ENCODE results near the gene CAMK1D. TPM values are rescaled to one million over a fixed set of nuclear protein-coding genes. Genes with fewer than 3 reads are reported as not detected.
A peak's percentile ranks its signal among the peaks of the same experiment; 100 is the strongest.

CAMK1D gene
- total RNA-seq, 1 donor from 2014 or later = 36.3 TPM

DNA sequence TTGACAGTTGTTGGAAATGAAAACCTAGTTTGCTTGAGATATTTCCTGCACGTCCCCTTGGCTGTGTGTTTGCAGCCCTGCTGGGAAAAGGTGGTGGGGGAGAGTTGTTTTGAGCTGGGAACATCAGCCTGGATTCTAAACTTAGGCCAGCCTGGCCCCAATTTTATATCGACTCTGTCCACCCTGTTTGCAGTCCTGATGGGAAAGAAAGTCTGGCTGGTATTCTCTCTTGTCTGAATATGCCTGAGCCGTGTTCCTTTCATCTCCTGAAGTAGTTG is 473.5 kb downstream of the CAMK1D start:
- no peaks in the 10 kb centered on the region for H3K27me3 Mint-ChIP-seq (ENCODE audit: low read depth)
- H3K9me3 Mint-ChIP-seq (ENCODE audit: low read depth) = no peaks in the 10 kb centered on the region
- peaks cover 17% of the 10 kb centered on the region for H3K36me3 Mint-ChIP-seq (ENCODE audit: low read depth)
- peaks cover 73% of the 10 kb centered on the region for H3K4me1 Mint-ChIP-seq (ENCODE audit: low read depth)
- no peak overlapping the region for H3K4me3 Mint-ChIP-seq (ENCODE audit: unreplicated experiment)
- no peak for DNase-seq (ENCODE audit: low spot score)
- peak overlapping the region; percentile 82 for H3K27ac Mint-ChIP-seq (ENCODE audit: unreplicated experiment)
- TF ChIP-seq, protein P1, sequence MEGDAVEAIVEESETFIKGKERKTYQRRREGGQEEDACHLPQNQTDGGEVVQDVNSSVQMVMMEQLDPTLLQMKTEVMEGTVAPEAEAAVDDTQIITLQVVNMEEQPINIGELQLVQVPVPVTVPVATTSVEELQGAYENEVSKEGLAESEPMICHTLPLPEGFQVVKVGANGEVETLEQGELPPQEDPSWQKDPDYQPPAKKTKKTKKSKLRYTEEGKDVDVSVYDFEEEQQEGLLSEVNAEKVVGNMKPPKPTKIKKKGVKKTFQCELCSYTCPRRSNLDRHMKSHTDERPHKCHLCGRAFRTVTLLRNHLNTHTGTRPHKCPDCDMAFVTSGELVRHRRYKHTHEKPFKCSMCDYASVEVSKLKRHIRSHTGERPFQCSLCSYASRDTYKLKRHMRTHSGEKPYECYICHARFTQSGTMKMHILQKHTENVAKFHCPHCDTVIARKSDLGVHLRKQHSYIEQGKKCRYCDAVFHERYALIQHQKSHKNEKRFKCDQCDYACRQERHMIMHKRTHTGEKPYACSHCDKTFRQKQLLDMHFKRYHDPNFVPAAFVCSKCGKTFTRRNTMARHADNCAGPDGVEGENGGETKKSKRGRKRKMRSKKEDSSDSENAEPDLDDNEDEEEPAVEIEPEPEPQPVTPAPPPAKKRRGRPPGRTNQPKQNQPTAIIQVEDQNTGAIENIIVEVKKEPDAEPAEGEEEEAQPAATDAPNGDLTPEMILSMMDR (IDR thresholded peaks at IDR 0.05) = no peak

DNA sequence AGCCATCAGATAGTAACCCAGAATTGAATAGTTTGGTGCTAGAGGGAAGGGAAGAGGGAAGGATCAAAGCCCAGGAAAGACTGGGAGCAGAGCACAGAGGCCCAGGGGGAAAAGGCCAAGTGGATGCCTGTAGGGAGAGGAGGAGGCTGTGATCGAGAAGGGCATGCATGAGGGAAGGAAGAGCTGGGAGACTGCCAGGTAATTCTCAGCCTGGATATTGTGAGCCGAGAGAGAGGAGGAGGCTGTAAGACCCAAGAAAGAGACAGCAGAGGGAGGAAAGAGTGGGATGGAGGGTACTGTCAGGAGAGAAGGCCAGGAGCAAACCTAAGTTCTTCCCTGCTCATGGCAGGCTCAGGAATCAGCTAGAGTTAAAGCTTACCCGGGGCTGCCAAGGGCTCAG is 474.0 kb downstream of the CAMK1D start:
- Mint-ChIP-seq H3K4me1 (ENCODE audit: low read depth) (peaks cover 73% of the 10 kb centered on the region), H3K4me3 (ENCODE audit: unreplicated experiment) (peak overlapping the region; percentile 19), H3K36me3 (ENCODE audit: low read depth) (peaks cover 19% of the 10 kb centered on the region), H3K27me3 (ENCODE audit: low read depth) (no peaks in the 10 kb centered on the region), H3K27ac (ENCODE audit: unreplicated experiment) (peak overlapping the region; percentile 82), H3K9me3 (ENCODE audit: low read depth) (no peaks in the 10 kb centered on the region)
- TF ChIP-seq, protein P1 (IDR thresholded peaks at IDR 0.05) = no peak
- DNase-seq (ENCODE audit: low spot score) = no peak

DNA sequence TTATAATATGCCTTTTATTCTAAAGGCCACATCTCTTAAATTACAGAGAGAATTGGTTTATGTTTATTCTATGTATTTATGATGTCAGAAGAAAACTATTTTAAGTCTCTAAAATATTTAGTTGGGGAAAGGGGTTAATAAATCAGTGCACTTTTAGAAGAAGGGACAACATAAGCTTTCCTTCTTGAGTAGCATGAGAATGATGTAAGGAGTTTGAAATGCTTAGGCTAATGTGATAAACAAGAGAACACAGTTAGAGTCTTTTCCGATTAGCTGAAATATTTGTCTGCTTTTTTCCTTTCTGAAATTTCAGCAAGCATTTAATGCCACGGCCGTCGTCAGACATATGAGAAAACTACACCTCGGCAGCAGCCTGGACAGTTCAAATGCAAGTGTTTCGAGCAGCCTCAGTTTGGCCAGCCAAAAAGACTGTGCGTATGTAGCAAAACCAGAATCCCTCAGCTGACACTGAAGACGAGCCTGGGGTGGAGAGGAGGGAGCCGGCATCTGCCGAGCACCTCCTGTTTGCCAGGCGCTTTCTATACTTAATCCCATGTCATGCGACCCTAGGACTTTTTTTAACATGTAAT is 476.0 kb downstream of the CAMK1D start:
- TF ChIP-seq, protein P1 (IDR thresholded peaks at IDR 0.05) = no peak
- no peaks in the 10 kb centered on the region for H3K27me3 Mint-ChIP-seq (ENCODE audit: low read depth)
- peaks cover 19% of the 10 kb centered on the region for H3K36me3 Mint-ChIP-seq (ENCODE audit: low read depth)
- H3K27ac Mint-ChIP-seq (ENCODE audit: unreplicated experiment) = peak overlapping the region; percentile 91
- no peak for DNase-seq (ENCODE audit: low spot score)
- H3K4me3 Mint-ChIP-seq (ENCODE audit: unreplicated experiment) = no peak overlapping the region
- H3K4me1 Mint-ChIP-seq (ENCODE audit: low read depth) = peaks cover 66% of the 10 kb centered on the region
- no peaks in the 10 kb centered on the region for H3K9me3 Mint-ChIP-seq (ENCODE audit: low read depth)

DNA sequence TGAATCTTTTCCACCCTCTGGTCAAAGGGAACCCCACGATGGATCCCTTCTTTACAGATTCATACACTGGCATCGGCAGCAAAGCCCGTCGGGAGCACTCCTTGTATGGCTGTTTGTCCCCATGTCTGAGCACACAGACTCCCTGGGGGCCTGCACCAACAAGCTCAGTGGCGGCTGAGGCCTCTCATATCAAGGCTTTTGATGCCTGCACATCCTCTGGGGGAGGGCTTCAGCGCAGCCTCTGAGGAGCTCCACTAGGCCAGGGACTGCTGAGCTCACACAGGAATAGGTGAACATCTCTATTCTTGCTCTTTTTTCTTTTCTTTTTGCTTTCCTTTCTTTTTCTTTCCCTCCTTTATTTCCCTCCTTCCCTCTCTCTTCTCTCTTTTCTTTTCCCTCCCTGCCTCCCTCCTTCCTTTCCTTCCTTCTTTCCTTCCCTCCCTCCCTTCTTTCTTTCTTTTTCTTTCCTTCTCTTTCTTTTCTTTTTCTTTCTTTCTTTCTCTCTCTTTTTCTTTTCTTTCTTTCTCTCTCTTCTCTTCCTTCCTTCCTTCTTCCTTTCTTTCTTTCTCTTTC is 477.5 kb downstream of the CAMK1D start:
- DNase-seq (ENCODE audit: low spot score) = no peak
- H3K27ac Mint-ChIP-seq (ENCODE audit: unreplicated experiment) = peak overlapping the region; percentile 91
- no peaks in the 10 kb centered on the region for H3K27me3 Mint-ChIP-seq (ENCODE audit: low read depth)
- H3K9me3 Mint-ChIP-seq (ENCODE audit: low read depth) = no peaks in the 10 kb centered on the region
- TF ChIP-seq, protein P1 (IDR thresholded peaks at IDR 0.05) = no peak
- peaks cover 55% of the 10 kb centered on the region for H3K4me1 Mint-ChIP-seq (ENCODE audit: low read depth)
- H3K36me3 Mint-ChIP-seq (ENCODE audit: low read depth) = peaks cover 19% of the 10 kb centered on the region
- H3K4me3 Mint-ChIP-seq (ENCODE audit: unreplicated experiment) = no peak overlapping the region

DNA sequence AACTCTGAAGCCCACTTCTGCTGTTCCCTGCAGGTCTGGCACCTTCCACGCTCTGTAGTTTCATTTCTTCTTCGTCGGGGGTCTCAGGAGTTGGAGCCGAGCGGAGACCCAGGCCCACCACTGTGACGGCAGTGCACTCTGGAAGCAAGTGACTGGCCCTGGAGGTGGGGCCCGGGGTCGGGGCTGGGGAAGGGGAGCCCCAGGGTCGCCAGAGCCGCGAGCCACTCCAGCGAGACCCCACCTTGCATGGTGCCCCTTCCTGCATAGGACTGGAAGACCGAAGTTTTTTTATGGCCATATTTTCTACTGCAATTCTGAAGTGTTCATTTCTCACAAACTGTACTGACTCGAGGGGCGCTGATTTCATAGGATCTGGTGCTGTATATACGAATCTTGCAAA is 479.4 kb downstream of the CAMK1D start:
- Mint-ChIP-seq H3K9me3 (ENCODE audit: low read depth) (no peaks in the 10 kb centered on the region), H3K36me3 (ENCODE audit: low read depth) (peaks cover 18% of the 10 kb centered on the region), H3K4me3 (ENCODE audit: unreplicated experiment) (no peak overlapping the region), H3K27ac (ENCODE audit: unreplicated experiment) (no peak overlapping the region), H3K27me3 (ENCODE audit: low read depth) (no peaks in the 10 kb centered on the region), H3K4me1 (ENCODE audit: low read depth) (peaks cover 37% of the 10 kb centered on the region)
- no peak for DNase-seq (ENCODE audit: low spot score)
- TF ChIP-seq, protein P1 (IDR thresholded peaks at IDR 0.05) = no peak
